A549 (cell line): ENCODE data around the gene HDX.

Experiments used
- CBX8 ChIP-seq: fragments of 200-600 bp; sonication (generic); IDR thresholded peaks from 2 replicates; pipeline ENCODE4 v1.6.1; 2016
- EP300 ChIP-seq, 2 experiments: fragments of >200 bp; sonication (Bioruptor Twin); formaldehyde crosslinking; IDR thresholded peaks; 2 replicates in 1 of 2; 3 replicates in 1 of 2; pipeline ENCODE4 v1.6.1; 2016 to 2017
- HOXA7 ChIP-seq: fragments of 250-450 bp; sonication (Bioruptor Pico); IDR thresholded peaks from 2 replicates; pipeline ENCODE4 v1.5.0; 2020; ENCODE audit warnings: mild to moderate bottlenecking, moderate library complexity
- KDM1A ChIP-seq: fragments of 200-600 bp; sonication (generic); IDR thresholded peaks from 2 replicates; pipeline ENCODE4 v1.6.1; 2016; ENCODE audit warnings: low read depth, mild to moderate bottlenecking
- NR3C1 ChIP-seq: fragments of >200 bp; sonication (Bioruptor Twin); formaldehyde crosslinking; IDR thresholded peaks from 3 replicates; pipeline ENCODE4 v1.6.1; 2017
- PHF8 ChIP-seq: fragments of 200-600 bp; sonication (generic); IDR thresholded peaks from 2 replicates; pipeline ENCODE4 v1.6.1; 2016; ENCODE audit warnings: low read depth, mild to moderate bottlenecking, antibody characterized with exemption, moderate library complexity, borderline replicate concordance
- POLR2A ChIP-seq: IDR thresholded peaks from 2 replicates; pipeline ENCODE4 v1.6.1; 2012; ENCODE audit warnings: mild to moderate bottlenecking, low read length
- REST ChIP-seq: fragments of 200-600 bp; sonication (generic); IDR thresholded peaks from 2 replicates; pipeline ENCODE4 v1.6.1; 2016; ENCODE audit warnings: antibody characterized with exemption, mild to moderate bottlenecking, moderate library complexity
- RFX5 ChIP-seq: fragments of 450-650 bp; IDR thresholded peaks from 2 replicates; pipeline ENCODE4 v1.7.1; 2014; ENCODE audit warnings: antibody characterized with exemption, mild to moderate bottlenecking, moderate library complexity
- RNF2 ChIP-seq: fragments of 200-600 bp; sonication (generic); IDR thresholded peaks from 2 replicates; pipeline ENCODE4 v1.6.1; 2016; ENCODE audit warnings: low read depth, mild to moderate bottlenecking, antibody characterized with exemption, moderate library complexity, borderline replicate concordance
- TF ChIP-seq, protein P1 (sequence below): fragments of >200 bp; sonication (Bioruptor Twin); formaldehyde crosslinking; IDR thresholded peaks from 3 replicates; pipeline ENCODE4 v1.5.1; 2016

DNA sequence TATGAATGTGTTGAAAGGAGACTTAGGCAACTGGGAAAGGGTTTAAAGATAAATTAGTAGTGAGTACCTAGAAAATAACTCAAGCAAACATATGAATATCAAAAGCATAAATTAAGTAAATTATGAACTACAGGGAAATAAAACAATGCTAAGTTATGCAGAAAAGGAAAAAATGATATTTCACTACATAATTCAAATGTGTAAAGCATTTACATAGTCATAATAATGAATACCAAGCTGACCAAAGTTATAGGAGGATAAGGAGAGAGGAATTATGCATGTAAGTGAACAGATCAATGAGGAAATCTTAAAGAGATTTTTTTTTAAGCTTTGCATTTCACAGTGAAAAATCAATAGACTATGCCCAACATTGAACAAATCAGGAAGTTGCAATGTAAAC, 145.0 kb downstream of the HDX start:
- no peak for TF ChIP-seq POLR2A
- TF ChIP-seq EP300 (IDR thresholded peaks at IDR 0.05): no peak
- no peak for TF ChIP-seq RNF2
- TF ChIP-seq, protein P1, sequence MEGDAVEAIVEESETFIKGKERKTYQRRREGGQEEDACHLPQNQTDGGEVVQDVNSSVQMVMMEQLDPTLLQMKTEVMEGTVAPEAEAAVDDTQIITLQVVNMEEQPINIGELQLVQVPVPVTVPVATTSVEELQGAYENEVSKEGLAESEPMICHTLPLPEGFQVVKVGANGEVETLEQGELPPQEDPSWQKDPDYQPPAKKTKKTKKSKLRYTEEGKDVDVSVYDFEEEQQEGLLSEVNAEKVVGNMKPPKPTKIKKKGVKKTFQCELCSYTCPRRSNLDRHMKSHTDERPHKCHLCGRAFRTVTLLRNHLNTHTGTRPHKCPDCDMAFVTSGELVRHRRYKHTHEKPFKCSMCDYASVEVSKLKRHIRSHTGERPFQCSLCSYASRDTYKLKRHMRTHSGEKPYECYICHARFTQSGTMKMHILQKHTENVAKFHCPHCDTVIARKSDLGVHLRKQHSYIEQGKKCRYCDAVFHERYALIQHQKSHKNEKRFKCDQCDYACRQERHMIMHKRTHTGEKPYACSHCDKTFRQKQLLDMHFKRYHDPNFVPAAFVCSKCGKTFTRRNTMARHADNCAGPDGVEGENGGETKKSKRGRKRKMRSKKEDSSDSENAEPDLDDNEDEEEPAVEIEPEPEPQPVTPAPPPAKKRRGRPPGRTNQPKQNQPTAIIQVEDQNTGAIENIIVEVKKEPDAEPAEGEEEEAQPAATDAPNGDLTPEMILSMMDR: no peak
- TF ChIP-seq PHF8: no peak
- no peak for TF ChIP-seq CBX8
- no peak for TF ChIP-seq KDM1A
- TF ChIP-seq RFX5: no peak
- TF ChIP-seq HOXA7 (CRISPR knock-in tag): no peak
- no peak for TF ChIP-seq REST
- TF ChIP-seq NR3C1: no peak
